Measurements from ENCODE around the gene CAMTA1.

GRCh38 chr1:6795661-6796060 lies 10.4 kb downstream of the CAMTA1 start:
- TF ChIP-seq, protein P1, sequence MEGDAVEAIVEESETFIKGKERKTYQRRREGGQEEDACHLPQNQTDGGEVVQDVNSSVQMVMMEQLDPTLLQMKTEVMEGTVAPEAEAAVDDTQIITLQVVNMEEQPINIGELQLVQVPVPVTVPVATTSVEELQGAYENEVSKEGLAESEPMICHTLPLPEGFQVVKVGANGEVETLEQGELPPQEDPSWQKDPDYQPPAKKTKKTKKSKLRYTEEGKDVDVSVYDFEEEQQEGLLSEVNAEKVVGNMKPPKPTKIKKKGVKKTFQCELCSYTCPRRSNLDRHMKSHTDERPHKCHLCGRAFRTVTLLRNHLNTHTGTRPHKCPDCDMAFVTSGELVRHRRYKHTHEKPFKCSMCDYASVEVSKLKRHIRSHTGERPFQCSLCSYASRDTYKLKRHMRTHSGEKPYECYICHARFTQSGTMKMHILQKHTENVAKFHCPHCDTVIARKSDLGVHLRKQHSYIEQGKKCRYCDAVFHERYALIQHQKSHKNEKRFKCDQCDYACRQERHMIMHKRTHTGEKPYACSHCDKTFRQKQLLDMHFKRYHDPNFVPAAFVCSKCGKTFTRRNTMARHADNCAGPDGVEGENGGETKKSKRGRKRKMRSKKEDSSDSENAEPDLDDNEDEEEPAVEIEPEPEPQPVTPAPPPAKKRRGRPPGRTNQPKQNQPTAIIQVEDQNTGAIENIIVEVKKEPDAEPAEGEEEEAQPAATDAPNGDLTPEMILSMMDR (IDR thresholded peaks at IDR 0.05; ENCODE audit: low read depth, low read length, missing input control) = no peak
- no peak for TF ChIP-seq TAF1 (conservative IDR thresholded peaks at IDR 0.05)
- TF ChIP-seq JUND (IDR thresholded peaks at IDR 0.05) = no peak
- no peak for TF ChIP-seq NR2F2 (IDR thresholded peaks at IDR 0.05)
- no peak for TF ChIP-seq HNF4G (IDR thresholded peaks at IDR 0.05)
- TF ChIP-seq ZBTB33 (IDR thresholded peaks at IDR 0.05) = no peak
- no peak for TF ChIP-seq MAX (IDR thresholded peaks at IDR 0.05)
- no peak for TF ChIP-seq EGR1 (IDR thresholded peaks at IDR 0.05; ENCODE audit: low read depth in 2 of 2)
- TF ChIP-seq REST (IDR thresholded peaks at IDR 0.05) = no peak
- no peak for TF ChIP-seq SP1 (IDR thresholded peaks at IDR 0.05)

Data from liver (tissue), 3 donors.